ENCODE results near the gene CEP95. TPM values are rescaled to one million over a fixed set of nuclear protein-coding genes. Genes with fewer than 3 reads are reported as not detected.
A peak's percentile ranks its signal among the peaks of the same experiment; 100 is the strongest.

The CEP95 gene
- total and polyA plus RNA-seq, 10 of the 15 experiments (the other 5 are each of a cell fraction or from before 2014, with no cell fraction given), result 17.7 to 54.9 (median 29.6) TPM

GRCh38 chr17:64506201-64506575 is 589 bp upstream of the CEP95 start, which contains the start of gene DDX5 (continued):
- no peak for TF ChIP-seq TBL1XR1 (IDR thresholded peaks at IDR 0.05; ENCODE audit: low read depth, low read length)

GRCh38 chr17:64507413-64507782 is 621 bp downstream of the CEP95 start:
- Histone ChIP-seq H3K4me1 (ENCODE audit: control insufficient read depth, insufficient read depth, low read length) (peaks cover 4% of the 10 kb centered on the region; the same call in 1 of the 2 replicates), H3K4me3 (peak overlapping the region; percentile 100), H3K9ac (ENCODE audit: control insufficient read depth, insufficient read depth, low read length) (peak overlapping the region; percentile 100), H3K79me2 (ENCODE audit: control insufficient read depth, insufficient read depth, low read length) (peaks cover 66% of the 10 kb centered on the region), H2AFZ (ENCODE audit: control insufficient read depth, low read depth, low read length) (peak overlapping the region; percentile 86), H3K4me2 (ENCODE audit: control insufficient read depth, insufficient read depth) (peak overlapping the region; percentile 61), H3K27me3 (replicated peaks in 1 of 2; ENCODE audit: control insufficient read depth in 2 of 2, insufficient read depth in 2 of 2, low read length in 1 of 2) (no peaks in the 10 kb centered on the region), H4K20me1 (ENCODE audit: control insufficient read depth, insufficient read depth) (peaks cover 6% of the 10 kb centered on the region), H3K36me3 (ENCODE audit: control insufficient read depth in 2 of 2, insufficient read depth in 2 of 2, low read length in 1 of 2) (peaks cover 2 to 24% of the 10 kb centered on the region in 2 experiments), H3K9me3 (replicated peaks; ENCODE audit: control insufficient read depth, insufficient read depth, low read length) (no peaks in the 10 kb centered on the region), H3K27ac (ENCODE audit: control insufficient read depth, insufficient read depth) (peak overlapping the region; percentile 100)
- ATAC-seq, result peak; percentile 46
- TF ChIP-seq ZNF687 (IDR thresholded peaks at IDR 0.05), result no peak
- TF ChIP-seq NKRF (conservative IDR thresholded peaks at IDR 0.05), result peak; percentile 65
- TF ChIP-seq, protein P1, sequence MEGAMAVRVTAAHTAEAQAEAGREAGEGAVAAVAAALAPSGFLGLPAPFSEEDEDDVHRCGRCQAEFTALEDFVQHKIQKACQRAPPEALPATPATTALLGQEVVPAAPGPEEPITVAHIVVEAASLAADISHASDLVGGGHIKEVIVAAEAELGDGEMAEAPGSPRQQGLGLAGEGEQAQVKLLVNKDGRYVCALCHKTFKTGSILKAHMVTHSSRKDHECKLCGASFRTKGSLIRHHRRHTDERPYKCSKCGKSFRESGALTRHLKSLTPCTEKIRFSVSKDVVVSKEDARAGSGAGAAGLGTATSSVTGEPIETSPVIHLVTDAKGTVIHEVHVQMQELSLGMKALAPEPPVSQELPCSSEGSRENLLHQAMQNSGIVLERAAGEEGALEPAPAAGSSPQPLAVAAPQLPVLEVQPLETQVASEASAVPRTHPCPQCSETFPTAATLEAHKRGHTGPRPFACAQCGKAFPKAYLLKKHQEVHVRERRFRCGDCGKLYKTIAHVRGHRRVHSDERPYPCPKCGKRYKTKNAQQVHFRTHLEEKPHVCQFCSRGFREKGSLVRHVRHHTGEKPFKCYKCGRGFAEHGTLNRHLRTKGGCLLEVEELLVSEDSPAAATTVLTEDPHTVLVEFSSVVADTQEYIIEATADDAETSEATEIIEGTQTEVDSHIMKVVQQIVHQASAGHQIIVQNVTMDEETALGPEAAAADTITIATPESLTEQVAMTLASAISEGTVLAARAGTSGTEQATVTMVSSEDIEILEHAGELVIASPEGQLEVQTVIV (IDR thresholded peaks at IDR 0.05; ENCODE audit: borderline replicate concordance, partially characterized antibody), result no peak
- peak; percentile 38 for TF ChIP-seq RAD21 (IDR thresholded peaks at IDR 0.05; ENCODE audit: insufficient read depth, low read depth, low read length)
- TF ChIP-seq, protein P2, sequence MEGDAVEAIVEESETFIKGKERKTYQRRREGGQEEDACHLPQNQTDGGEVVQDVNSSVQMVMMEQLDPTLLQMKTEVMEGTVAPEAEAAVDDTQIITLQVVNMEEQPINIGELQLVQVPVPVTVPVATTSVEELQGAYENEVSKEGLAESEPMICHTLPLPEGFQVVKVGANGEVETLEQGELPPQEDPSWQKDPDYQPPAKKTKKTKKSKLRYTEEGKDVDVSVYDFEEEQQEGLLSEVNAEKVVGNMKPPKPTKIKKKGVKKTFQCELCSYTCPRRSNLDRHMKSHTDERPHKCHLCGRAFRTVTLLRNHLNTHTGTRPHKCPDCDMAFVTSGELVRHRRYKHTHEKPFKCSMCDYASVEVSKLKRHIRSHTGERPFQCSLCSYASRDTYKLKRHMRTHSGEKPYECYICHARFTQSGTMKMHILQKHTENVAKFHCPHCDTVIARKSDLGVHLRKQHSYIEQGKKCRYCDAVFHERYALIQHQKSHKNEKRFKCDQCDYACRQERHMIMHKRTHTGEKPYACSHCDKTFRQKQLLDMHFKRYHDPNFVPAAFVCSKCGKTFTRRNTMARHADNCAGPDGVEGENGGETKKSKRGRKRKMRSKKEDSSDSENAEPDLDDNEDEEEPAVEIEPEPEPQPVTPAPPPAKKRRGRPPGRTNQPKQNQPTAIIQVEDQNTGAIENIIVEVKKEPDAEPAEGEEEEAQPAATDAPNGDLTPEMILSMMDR (IDR thresholded peaks at IDR 0.05 in 2 of 3, conservative IDR thresholded peaks at IDR 0.05 in 1 of 3; ENCODE audit: control insufficient read depth in 2 of 3, extremely low read depth in 1 of 3, insufficient read depth in 1 of 3, low read depth in 3 of 3, low read length in 3 of 3), result peak; percentile 46 to 68 (median 62)
- TF ChIP-seq SMC3 (IDR thresholded peaks at IDR 0.05; ENCODE audit: borderline replicate concordance, low read length), result peak; percentile 27; the same call in 1 of the 2 replicates
- no peak for TF ChIP-seq RB1 (IDR thresholded peaks at IDR 0.05; ENCODE audit: borderline replicate concordance)
- peak; percentile 87; the same call in 1 of the 2 replicates for TF ChIP-seq MXI1 (IDR thresholded peaks at IDR 0.05; ENCODE audit: low read depth, low read length)
- peak; percentile 30; the same call in 1 of the 2 replicates for TF ChIP-seq SIN3A (IDR thresholded peaks at IDR 0.05; ENCODE audit: low read depth, low read length)
- ChIA-PET CTCF (interaction anchor here (0.6 to 6.8 kb wide), 8 partner anchors 9 to 217 kb away, joined by 3 to 89 read pairs (median 6); partner anchors contain the start of gene POLG2), POLR2A (interaction anchor here (0.9 to 3.0 kb wide), 8 partner anchors 8 to 765 kb away, joined by 3 to 64 read pairs (median 4); partner anchors contain the start of gene POLG2), SMC1A (ENCODE audit: uncharacterized antibody, unreplicated experiment) (interaction anchor here (0.9 to 2.1 kb wide), 10 partner anchors 8 to 196 kb away, joined by 3 to 11 read pairs (median 4); no protein-coding TSS in a partner anchor), RAD21 (ENCODE audit: unreplicated experiment) (interaction anchor here (0.7 to 2.6 kb wide), 6 partner anchors 9 to 885 kb away, joined by 3 to 11 read pairs (median 6); partner anchors contain the start of genes MAP3K3 and POLG2)
- DNase-seq (ENCODE audit: low read depth, low spot score), result no peak
- in situ Hi-C loops (cut with MboI) (loop anchor here (10.0 kb wide), 2 partner anchors 137 to 663 kb away; partner anchors contain the start of gene SMARCD2), intact Hi-C loops (cut with micrococcal nuclease; ENCODE audit: unreplicated experiment) (loop anchor here (2.0 kb wide), 1 partner anchor 141 kb away; no protein-coding TSS in a partner anchor)
- FAIRE-seq, result peak; percentile 27
- BruUV-seq (replicated peaks), result no TSS peak
- WGBS (ENCODE audit: insufficient coverage, insufficient replicate concordance, low lambda C conversion rate, missing lambda C conversion rate), result 1% methylated on average over 13 of the region's 13 CpGs

All from GM12878 (cell line).